ENCODE data around the gene WDR7. TPM values are rescaled to one million over a fixed set of nuclear protein-coding genes. Genes with fewer than 3 reads are reported as not detected.

Gene WDR7
- total and polyA plus RNA-seq, 2 experiments from 2014 or later = 7.0 to 14.8 TPM

DNA sequence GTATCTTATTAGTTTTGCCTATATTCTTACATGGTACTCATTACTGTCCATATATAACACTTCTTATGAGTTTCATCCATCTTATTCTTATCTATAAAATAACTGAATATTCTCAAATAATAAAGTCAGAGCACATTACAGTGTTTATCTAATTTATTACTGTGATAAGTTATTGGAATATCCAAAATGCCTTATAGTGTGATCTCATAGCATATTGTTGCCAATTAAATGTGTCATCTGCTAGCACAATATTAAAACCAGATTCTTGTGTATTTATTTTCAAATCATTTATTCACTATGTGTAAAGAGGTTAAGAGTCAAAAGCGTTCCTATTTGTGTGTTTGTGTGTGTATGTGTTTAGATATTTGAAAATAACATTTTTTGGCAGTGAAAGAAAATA lies 151.9 kb downstream of the WDR7 start:
- H3K4me3 Mint-ChIP-seq = no peak overlapping the region
- Histone ChIP-seq H2AFZ (no peak overlapping the region), H3K4me2 (no peak overlapping the region), H4K20me1 (replicated peaks; ENCODE audit: insufficient read depth) (no peaks in the 10 kb centered on the region), H3K36me3 (ENCODE audit: insufficient read depth) (no peaks in the 10 kb centered on the region), H3K9me2 (ENCODE audit: insufficient read depth) (no peaks in the 10 kb centered on the region), H3K4me3 (no peak overlapping the region), H3K27me3 (ENCODE audit: insufficient read depth) (no peaks in the 10 kb centered on the region), H3K27ac (ENCODE audit: low read depth) (no peak overlapping the region), H3F3A (replicated peaks; ENCODE audit: low read depth) (no peaks in the 10 kb centered on the region), H3K79me2 (replicated peaks; ENCODE audit: insufficient read depth) (no peaks in the 10 kb centered on the region), H3K4me1 (ENCODE audit: insufficient read depth) (no peaks in the 10 kb centered on the region; the same call in 1 of the 2 replicates)
- H3K4me1 Mint-ChIP-seq = peaks cover 4% of the 10 kb centered on the region
- DNase-seq (ENCODE audit: low spot score) (no peak), ATAC-seq (no peak)
- H3K9me3 Mint-ChIP-seq = no peaks in the 10 kb centered on the region
- no peak for TF ChIP-seq NANOG (IDR thresholded peaks at IDR 0.05; ENCODE audit: borderline replicate concordance)
- no peak for TF ChIP-seq CREB1 (CRISPR knock-in tag; IDR thresholded peaks at IDR 0.05; ENCODE audit: low read depth)
- TF ChIP-seq, protein P1, sequence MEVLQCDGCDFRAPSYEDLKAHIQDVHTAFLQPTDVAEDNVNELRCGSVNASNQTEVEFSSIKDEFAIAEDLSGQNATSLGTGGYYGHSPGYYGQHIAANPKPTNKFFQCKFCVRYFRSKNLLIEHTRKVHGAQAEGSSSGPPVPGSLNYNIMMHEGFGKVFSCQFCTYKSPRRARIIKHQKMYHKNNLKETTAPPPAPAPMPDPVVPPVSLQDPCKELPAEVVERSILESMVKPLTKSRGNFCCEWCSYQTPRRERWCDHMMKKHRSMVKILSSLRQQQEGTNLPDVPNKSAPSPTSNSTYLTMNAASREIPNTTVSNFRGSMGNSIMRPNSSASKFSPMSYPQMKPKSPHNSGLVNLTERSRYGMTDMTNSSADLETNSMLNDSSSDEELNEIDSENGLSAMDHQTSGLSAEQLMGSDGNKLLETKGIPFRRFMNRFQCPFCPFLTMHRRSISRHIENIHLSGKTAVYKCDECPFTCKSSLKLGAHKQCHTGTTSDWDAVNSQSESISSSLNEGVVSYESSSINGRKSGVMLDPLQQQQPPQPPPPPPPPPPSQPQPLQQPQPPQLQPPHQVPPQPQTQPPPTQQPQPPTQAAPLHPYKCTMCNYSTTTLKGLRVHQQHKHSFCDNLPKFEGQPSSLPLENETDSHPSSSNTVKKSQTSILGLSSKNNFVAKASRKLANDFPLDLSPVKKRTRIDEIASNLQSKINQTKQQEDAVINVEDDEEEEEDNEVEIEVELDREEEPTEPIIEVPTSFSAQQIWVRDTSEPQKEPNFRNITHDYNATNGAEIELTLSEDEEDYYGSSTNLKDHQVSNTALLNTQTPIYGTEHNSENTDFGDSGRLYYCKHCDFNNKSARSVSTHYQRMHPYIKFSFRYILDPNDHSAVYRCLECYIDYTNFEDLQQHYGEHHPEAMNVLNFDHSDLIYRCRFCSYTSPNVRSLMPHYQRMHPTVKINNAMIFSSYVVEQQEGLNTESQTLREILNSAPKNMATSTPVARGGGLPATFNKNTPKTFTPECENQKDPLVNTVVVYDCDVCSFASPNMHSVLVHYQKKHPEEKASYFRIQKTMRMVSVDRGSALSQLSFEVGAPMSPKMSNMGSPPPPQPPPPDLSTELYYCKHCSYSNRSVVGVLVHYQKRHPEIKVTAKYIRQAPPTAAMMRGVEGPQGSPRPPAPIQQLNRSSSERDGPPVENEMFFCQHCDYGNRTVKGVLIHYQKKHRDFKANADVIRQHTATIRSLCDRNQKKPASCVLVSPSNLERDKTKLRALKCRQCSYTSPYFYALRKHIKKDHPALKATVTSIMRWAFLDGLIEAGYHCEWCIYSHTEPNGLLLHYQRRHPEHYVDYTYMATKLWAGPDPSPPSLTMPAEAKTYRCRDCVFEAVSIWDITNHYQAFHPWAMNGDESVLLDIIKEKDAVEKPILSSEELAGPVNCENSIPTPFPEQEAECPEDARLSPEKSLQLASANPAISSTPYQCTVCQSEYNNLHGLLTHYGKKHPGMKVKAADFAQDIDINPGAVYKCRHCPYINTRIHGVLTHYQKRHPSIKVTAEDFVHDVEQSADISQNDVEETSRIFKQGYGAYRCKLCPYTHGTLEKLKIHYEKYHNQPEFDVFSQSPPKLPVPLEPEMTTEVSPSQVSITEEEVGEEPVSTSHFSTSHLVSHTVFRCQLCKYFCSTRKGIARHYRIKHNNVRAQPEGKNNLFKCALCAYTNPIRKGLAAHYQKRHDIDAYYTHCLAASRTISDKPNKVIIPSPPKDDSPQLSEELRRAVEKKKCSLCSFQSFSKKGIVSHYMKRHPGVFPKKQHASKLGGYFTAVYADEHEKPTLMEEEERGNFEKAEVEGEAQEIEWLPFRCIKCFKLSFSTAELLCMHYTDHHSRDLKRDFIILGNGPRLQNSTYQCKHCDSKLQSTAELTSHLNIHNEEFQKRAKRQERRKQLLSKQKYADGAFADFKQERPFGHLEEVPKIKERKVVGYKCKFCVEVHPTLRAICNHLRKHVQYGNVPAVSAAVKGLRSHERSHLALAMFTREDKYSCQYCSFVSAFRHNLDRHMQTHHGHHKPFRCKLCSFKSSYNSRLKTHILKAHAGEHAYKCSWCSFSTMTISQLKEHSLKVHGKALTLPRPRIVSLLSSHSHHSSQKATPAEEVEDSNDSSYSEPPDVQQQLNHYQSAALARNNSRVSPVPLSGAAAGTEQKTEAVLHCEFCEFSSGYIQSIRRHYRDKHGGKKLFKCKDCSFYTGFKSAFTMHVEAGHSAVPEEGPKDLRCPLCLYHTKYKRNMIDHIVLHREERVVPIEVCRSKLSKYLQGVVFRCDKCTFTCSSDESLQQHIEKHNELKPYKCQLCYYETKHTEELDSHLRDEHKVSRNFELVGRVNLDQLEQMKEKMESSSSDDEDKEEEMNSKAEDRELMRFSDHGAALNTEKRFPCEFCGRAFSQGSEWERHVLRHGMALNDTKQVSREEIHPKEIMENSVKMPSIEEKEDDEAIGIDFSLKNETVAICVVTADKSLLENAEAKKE (CRISPR knock-in tag; IDR thresholded peaks at IDR 0.05) = no peak
- no peak overlapping the region for H3K27ac Mint-ChIP-seq
- H3K36me3 Mint-ChIP-seq (ENCODE audit: low read depth) = no peaks in the 10 kb centered on the region
- H3K27me3 Mint-ChIP-seq (ENCODE audit: insufficient read depth, low read depth, poor library complexity) = no peaks in the 10 kb centered on the region

GRCh38 chr18:56804395-56804794 lies 153.2 kb downstream of the WDR7 start:
- no peak for DNase-seq (ENCODE audit: low spot score)
- Histone ChIP-seq H3K27me3 (ENCODE audit: insufficient read depth) (no peaks in the 10 kb centered on the region), H3K4me1 (ENCODE audit: insufficient read depth) (no peaks in the 10 kb centered on the region; the same call in 1 of the 2 replicates), H4K20me1 (replicated peaks; ENCODE audit: insufficient read depth) (no peaks in the 10 kb centered on the region), H3K27ac (ENCODE audit: low read depth) (no peak overlapping the region), H3K4me3 (no peak overlapping the region), H3F3A (replicated peaks; ENCODE audit: low read depth) (no peaks in the 10 kb centered on the region), H2AFZ (no peak overlapping the region), H3K9me2 (ENCODE audit: insufficient read depth) (no peaks in the 10 kb centered on the region), H3K4me2 (no peak overlapping the region), H3K36me3 (ENCODE audit: insufficient read depth) (no peaks in the 10 kb centered on the region), H3K79me2 (replicated peaks; ENCODE audit: insufficient read depth) (no peaks in the 10 kb centered on the region)
- peaks cover 4% of the 10 kb centered on the region for H3K4me1 Mint-ChIP-seq
- H3K27me3 Mint-ChIP-seq (ENCODE audit: insufficient read depth, low read depth, poor library complexity) = no peaks in the 10 kb centered on the region
- no peak for ATAC-seq
- H3K27ac Mint-ChIP-seq = no peak overlapping the region
- no peaks in the 10 kb centered on the region for H3K36me3 Mint-ChIP-seq (ENCODE audit: low read depth)
- no peaks in the 10 kb centered on the region for H3K9me3 Mint-ChIP-seq
- H3K4me3 Mint-ChIP-seq = no peak overlapping the region
- TF ChIP-seq POLR2AphosphoS5 (IDR thresholded peaks at IDR 0.05; ENCODE audit: low read depth) (no peak), EZH2 (IDR thresholded peaks at IDR 0.05; ENCODE audit: low read depth, unreplicated experiment) (no peak)
- TF ChIP-seq, protein P2, sequence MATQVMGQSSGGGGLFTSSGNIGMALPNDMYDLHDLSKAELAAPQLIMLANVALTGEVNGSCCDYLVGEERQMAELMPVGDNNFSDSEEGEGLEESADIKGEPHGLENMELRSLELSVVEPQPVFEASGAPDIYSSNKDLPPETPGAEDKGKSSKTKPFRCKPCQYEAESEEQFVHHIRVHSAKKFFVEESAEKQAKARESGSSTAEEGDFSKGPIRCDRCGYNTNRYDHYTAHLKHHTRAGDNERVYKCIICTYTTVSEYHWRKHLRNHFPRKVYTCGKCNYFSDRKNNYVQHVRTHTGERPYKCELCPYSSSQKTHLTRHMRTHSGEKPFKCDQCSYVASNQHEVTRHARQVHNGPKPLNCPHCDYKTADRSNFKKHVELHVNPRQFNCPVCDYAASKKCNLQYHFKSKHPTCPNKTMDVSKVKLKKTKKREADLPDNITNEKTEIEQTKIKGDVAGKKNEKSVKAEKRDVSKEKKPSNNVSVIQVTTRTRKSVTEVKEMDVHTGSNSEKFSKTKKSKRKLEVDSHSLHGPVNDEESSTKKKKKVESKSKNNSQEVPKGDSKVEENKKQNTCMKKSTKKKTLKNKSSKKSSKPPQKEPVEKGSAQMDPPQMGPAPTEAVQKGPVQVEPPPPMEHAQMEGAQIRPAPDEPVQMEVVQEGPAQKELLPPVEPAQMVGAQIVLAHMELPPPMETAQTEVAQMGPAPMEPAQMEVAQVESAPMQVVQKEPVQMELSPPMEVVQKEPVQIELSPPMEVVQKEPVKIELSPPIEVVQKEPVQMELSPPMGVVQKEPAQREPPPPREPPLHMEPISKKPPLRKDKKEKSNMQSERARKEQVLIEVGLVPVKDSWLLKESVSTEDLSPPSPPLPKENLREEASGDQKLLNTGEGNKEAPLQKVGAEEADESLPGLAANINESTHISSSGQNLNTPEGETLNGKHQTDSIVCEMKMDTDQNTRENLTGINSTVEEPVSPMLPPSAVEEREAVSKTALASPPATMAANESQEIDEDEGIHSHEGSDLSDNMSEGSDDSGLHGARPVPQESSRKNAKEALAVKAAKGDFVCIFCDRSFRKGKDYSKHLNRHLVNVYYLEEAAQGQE (IDR thresholded peaks at IDR 0.05; ENCODE audit: unreplicated experiment) = no peak
